Measurements from ENCODE around the gene ESR1.

GRCh38 chr6:152150196-152150595, 342.7 kb downstream of the ESR1 start:
- TF ChIP-seq CTCF (IDR thresholded peaks at IDR 0.05; ENCODE audit: insufficient read depth, low read depth, low read length): no peak
- no peak for TF ChIP-seq EZH2 (IDR thresholded peaks at IDR 0.05; ENCODE audit: insufficient read depth, low read length)
